HTR-8/SVneo (cell line): ENCODE results near the gene SCRN3.

ENCODE experiments used
- DNase-seq: peaks from one replicate; pipeline ENCODE4 v3.0.0; 2011; ENCODE audit warnings: low spot score, mixed read lengths; ENCODE audit not compliant: insufficient read length
- FAIRE-seq: peaks from 2 replicates; lab custom pipeline; 2011; peaks lifted over from hg19 to GRCh38; lab: Jason Lieb, UNC

The SCRN3 gene

GRCh38 chr2:174477759-174478158 lies 82.2 kb downstream of the SCRN3 start:
- no peak for FAIRE-seq

More at GRCh38 chr2:174477759-174478158, 82.2 kb downstream of the SCRN3 start:
- no peak for DNase-seq
